SK-N-MC (cell line): ENCODE measurements around the gene ELMO3.

Experiments used
- DNase-seq: peaks from one replicate; pipeline ENCODE4 v3.0.0-alpha.2; 2011; ENCODE audit warnings: low read depth, low spot score
- H3K27ac ChIP-seq: fragments of 200-600 bp; sonication (generic); 2 replicates; pipeline ENCODE4 v1.5.1; 2016; ENCODE audit warnings: mixed run types
- H3K36me3 ChIP-seq: fragments of 200-600 bp; sonication (generic); 2 replicates; pipeline ENCODE4 v1.6.1; 2017; ENCODE audit warnings: antibody characterized with exemption, low read length, mixed read lengths; ENCODE audit not compliant: insufficient read depth
- H3K4me3 ChIP-seq: fragments of 200-600 bp; sonication (generic); 2 replicates; pipeline ENCODE4 v1.5.1; 2016
- H3K9ac ChIP-seq: fragments of 200-600 bp; sonication (generic); 2 replicates; pipeline ENCODE4 v1.8.0; 2017; ENCODE audit warnings: mixed run types, mixed read lengths; ENCODE audit not compliant: insufficient read length
- H3K9me3 ChIP-seq: fragments of 200-600 bp; sonication (generic); 2 replicates; pipeline ENCODE4 v1.6.1; 2017; ENCODE audit warnings: low read depth, mild to moderate bottlenecking, antibody characterized with exemption, low read length, moderate library complexity, mixed read lengths
- EZH2 ChIP-seq: fragments of 200-600 bp; sonication (generic); IDR thresholded peaks from one replicate; pipeline ENCODE4 v1.6.1; 2017; ENCODE audit warnings: antibody characterized with exemption
- FOXP2 ChIP-seq: optimal IDR thresholded peaks from 2 replicates; pipeline ENCODE3; 2011; ENCODE audit warnings: mild to moderate bottlenecking, moderate library complexity; ENCODE audit not compliant: insufficient read depth; ENCODE audit errors: extremely low read length, control extremely low read depth
- POLR2AphosphoS5 ChIP-seq: IDR thresholded peaks from 2 replicates; pipeline ENCODE4 v1.6.1; 2012; ENCODE audit warnings: mild to moderate bottlenecking, low read depth, low read length, borderline replicate concordance

The ELMO3 gene, protein sequence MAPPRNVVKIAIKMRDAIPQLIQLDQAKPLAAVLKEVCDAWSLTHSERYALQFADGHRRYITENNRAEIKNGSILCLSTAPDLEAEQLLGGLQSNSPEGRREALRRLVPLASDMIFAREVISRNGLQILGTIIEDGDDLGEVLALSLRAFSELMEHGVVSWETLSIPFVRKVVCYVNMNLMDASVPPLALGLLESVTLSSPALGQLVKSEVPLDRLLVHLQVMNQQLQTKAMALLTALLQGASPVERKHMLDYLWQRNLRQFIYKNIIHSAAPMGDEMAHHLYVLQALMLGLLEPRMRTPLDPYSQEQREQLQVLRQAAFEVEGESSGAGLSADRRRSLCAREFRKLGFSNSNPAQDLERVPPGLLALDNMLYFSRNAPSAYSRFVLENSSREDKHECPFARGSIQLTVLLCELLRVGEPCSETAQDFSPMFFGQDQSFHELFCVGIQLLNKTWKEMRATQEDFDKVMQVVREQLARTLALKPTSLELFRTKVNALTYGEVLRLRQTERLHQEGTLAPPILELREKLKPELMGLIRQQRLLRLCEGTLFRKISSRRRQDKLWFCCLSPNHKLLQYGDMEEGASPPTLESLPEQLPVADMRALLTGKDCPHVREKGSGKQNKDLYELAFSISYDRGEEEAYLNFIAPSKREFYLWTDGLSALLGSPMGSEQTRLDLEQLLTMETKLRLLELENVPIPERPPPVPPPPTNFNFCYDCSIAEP

GRCh38 chr16:67199011-67199807, at the start of gene ELMO3:
Gene ELMO3 (plus strand): TSS chr16:67199131. CDS start chr16:67199327, 196 bp downstream.
- H3K9ac ChIP-seq, result no peak within 1 kb of the TSS
- peaks cover 17% of the 10 kb centered on the region; the same call in 1 of the 2 replicates for H3K36me3 ChIP-seq
- no peak for DNase-seq

GRCh38 chr16:67149276-67150046, 49.5 kb upstream of the ELMO3 start:
- Histone ChIP-seq H3K4me3 (no peak overlapping the region), H3K27ac (no peak overlapping the region), H3K9me3 (no peaks in the 10 kb centered on the region), H3K36me3 (no peaks in the 10 kb centered on the region; the same call in 1 of the 2 replicates), H3K9ac (no peak overlapping the region)
- no peak for DNase-seq
- no peak for TF ChIP-seq EZH2
- TF ChIP-seq FOXP2, result no peak

More at GRCh38 chr16:67199011-67199807, at the start of gene ELMO3:
- TF ChIP-seq FOXP2 (no peak), POLR2AphosphoS5 (no peak), EZH2 (no peak)
- Histone ChIP-seq H3K27ac (no peak within 1 kb of the TSS), H3K9me3 (no peaks in the 10 kb centered on the region), H3K4me3 (no peak within 1 kb of the TSS)

- Histone ChIP-seq H3K9ac (peak overlapping the region; percentile 24), H3K27ac (peak overlapping the region; percentile 1; the same call in 1 of the 2 replicates), H3K36me3 (no peaks in the 10 kb centered on the region; the same call in 1 of the 2 replicates), H3K9me3 (no peaks in the 10 kb centered on the region), H3K4me3 (peak overlapping the region; percentile 79)
- DNase-seq, result no peak
- TF ChIP-seq POLR2AphosphoS5 (no peak), EZH2 (no peak), FOXP2 (no peak)
These were observed 48.7 kb upstream of the ELMO3 start for GRCh38 chr16:67150047-67150832.

DNA sequence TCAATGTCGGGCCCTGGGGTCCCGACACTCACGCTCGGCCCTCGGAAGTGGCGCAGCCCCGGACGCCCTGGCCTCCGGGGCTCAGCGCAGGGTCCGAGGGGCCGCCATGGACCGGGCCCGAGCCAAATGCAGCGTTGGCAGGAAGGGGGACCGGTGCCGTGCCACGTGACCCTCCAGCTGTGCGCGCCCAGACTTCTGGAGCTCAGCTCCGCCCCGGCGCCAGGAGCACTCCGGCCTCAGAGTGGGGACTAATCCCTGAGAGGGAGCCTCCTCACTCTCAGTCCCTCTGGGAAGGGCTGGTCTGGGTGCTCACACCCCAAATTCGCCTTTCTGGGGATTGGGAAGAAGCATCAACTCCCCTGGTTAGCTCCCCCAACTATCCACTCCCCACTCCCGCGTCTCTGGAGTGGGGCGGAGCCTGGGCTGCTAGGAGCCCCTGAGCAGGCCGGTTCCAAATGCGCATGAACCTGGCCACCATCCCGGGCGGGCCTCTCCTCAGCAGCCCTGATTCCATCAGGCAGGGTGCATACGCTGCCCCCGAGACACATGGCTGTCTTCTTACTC, 48.0 kb upstream of the ELMO3 start, which contains the start of gene B3GNT9:
Gene B3GNT9, minus strand, starts transcription at position 166 of the 564 bp plus-strand sequence. CDS start 513 bp downstream, outside the sequence.
- H3K9ac ChIP-seq, result peak within 1 kb of the TSS; percentile 24
- DNase-seq, result no peak
- no peaks in the 10 kb centered on the region for H3K9me3 ChIP-seq
- no peaks in the 10 kb centered on the region for H3K36me3 ChIP-seq
- TF ChIP-seq POLR2AphosphoS5 (peak; percentile 56), FOXP2 (no peak)
- H3K27ac ChIP-seq, result peak within 1 kb of the TSS; percentile 1; the same call in 1 of the 2 replicates
- H3K4me3 ChIP-seq, result peak within 1 kb of the TSS; percentile 79

GRCh38 chr16:67151431-67152097, 47.4 kb upstream of the ELMO3 start:
- H3K9me3 ChIP-seq, result no peaks in the 10 kb centered on the region
- DNase-seq, result no peak
- H3K27ac ChIP-seq, result no peak overlapping the region
- TF ChIP-seq POLR2AphosphoS5 (no peak), FOXP2 (no peak), EZH2 (no peak)
- H3K36me3 ChIP-seq, result no peaks in the 10 kb centered on the region
- H3K9ac ChIP-seq, result no peak overlapping the region
- peak overlapping the region; percentile 79 for H3K4me3 ChIP-seq

- peak overlapping the region; percentile 33; the same call in 1 of the 2 replicates for H3K4me3 ChIP-seq
- no peak for DNase-seq
- no peak overlapping the region for H3K9ac ChIP-seq
- no peaks in the 10 kb centered on the region for H3K36me3 ChIP-seq
- H3K27ac ChIP-seq, result no peak overlapping the region
- TF ChIP-seq EZH2, result no peak
- no peak for TF ChIP-seq FOXP2
- TF ChIP-seq POLR2AphosphoS5, result no peak
- H3K9me3 ChIP-seq, result no peaks in the 10 kb centered on the region
These were observed 44.2 kb upstream of the ELMO3 start for GRCh38 chr16:67154578-67155294.
